Measurements from ENCODE around the gene MBNL1. TPM values are rescaled to one million over a fixed set of nuclear protein-coding genes. Genes with fewer than 3 reads are reported as not detected.
A peak's percentile ranks its signal among the peaks of the same experiment; 100 is the strongest.

MBNL1 gene
- total RNA-seq, 6 experiments from 2014 or later, result 200 to 291 (median 244) TPM

- peaks cover 94% of the 10 kb centered on the region for H3K4me1 Mint-ChIP-seq (ENCODE audit: low read depth)
These were observed 90.9 kb downstream of the MBNL1 start for GRCh38 chr3:152359385-152360248.

GRCh38 chr3:152360302-152360701 lies 91.6 kb downstream of the MBNL1 start:
- DNase-seq, result no peak
- peak overlapping the region; percentile 72 for H3K27ac Mint-ChIP-seq
- H3K4me3 Mint-ChIP-seq, result peak overlapping the region; percentile 44
- peaks cover 43% of the 10 kb centered on the region for H3K36me3 Mint-ChIP-seq (ENCODE audit: low read depth)
- H3K27me3 Mint-ChIP-seq (ENCODE audit: insufficient read depth), result peaks cover 1% of the 10 kb centered on the region; the same call in 1 of the 2 replicates
- TF ChIP-seq CTCF (IDR thresholded peaks at IDR 0.05), result no peak
- H3K4me1 Mint-ChIP-seq (ENCODE audit: low read depth), result peaks cover 95% of the 10 kb centered on the region
- no peaks in the 10 kb centered on the region for H3K9me3 Mint-ChIP-seq

More at GRCh38 chr3:152359385-152360248, 90.9 kb downstream of the MBNL1 start:
- peak; percentile 55 for DNase-seq
- peak overlapping the region; percentile 48; the same call in 1 of the 2 replicates for H3K4me3 Mint-ChIP-seq
- H3K27ac Mint-ChIP-seq, result peak overlapping the region; percentile 72; the same call in 1 of the 2 replicates
- peaks cover 1% of the 10 kb centered on the region; the same call in 1 of the 2 replicates for H3K27me3 Mint-ChIP-seq (ENCODE audit: insufficient read depth)
- H3K36me3 Mint-ChIP-seq (ENCODE audit: low read depth), result peaks cover 44% of the 10 kb centered on the region
- H3K9me3 Mint-ChIP-seq, result no peaks in the 10 kb centered on the region
- TF ChIP-seq CTCF (IDR thresholded peaks at IDR 0.05), result no peak

GRCh38 chr3:152360966-152361365 lies 92.2 kb downstream of the MBNL1 start:
- Mint-ChIP-seq H3K4me3 (no peak overlapping the region), H3K36me3 (ENCODE audit: low read depth) (peaks cover 43% of the 10 kb centered on the region), H3K9me3 (no peaks in the 10 kb centered on the region), H3K27me3 (ENCODE audit: insufficient read depth) (peaks cover 1% of the 10 kb centered on the region; the same call in 1 of the 2 replicates), H3K4me1 (ENCODE audit: low read depth) (peaks cover 96% of the 10 kb centered on the region), H3K27ac (peak overlapping the region; percentile 44)
- no peak for TF ChIP-seq CTCF (IDR thresholded peaks at IDR 0.05)
- DNase-seq, result no peak

- DNase-seq, result no peak
- H3K27ac Mint-ChIP-seq, result no peak overlapping the region
- peaks cover 1% of the 10 kb centered on the region; the same call in 1 of the 2 replicates for H3K27me3 Mint-ChIP-seq (ENCODE audit: insufficient read depth)
- peaks cover 2% of the 10 kb centered on the region for H3K9me3 Mint-ChIP-seq
- H3K36me3 Mint-ChIP-seq (ENCODE audit: low read depth), result peaks cover 48% of the 10 kb centered on the region
- no peak for TF ChIP-seq CTCF (IDR thresholded peaks at IDR 0.05)
- H3K4me3 Mint-ChIP-seq, result no peak overlapping the region
- peaks cover 95% of the 10 kb centered on the region for H3K4me1 Mint-ChIP-seq (ENCODE audit: low read depth)
These were observed 93.4 kb downstream of the MBNL1 start for GRCh38 chr3:152362086-152362485.

- peak overlapping the region; percentile 54 for H3K27ac Mint-ChIP-seq
- H3K36me3 Mint-ChIP-seq (ENCODE audit: low read depth), result peaks cover 61% of the 10 kb centered on the region
- peaks cover 95% of the 10 kb centered on the region for H3K4me1 Mint-ChIP-seq (ENCODE audit: low read depth)
These were observed 95.5 kb downstream of the MBNL1 start for GRCh38 chr3:152364237-152364636.

More at GRCh38 chr3:152364237-152364636, 95.5 kb downstream of the MBNL1 start:
- H3K9me3 Mint-ChIP-seq, result peaks cover 14% of the 10 kb centered on the region
- DNase-seq, result no peak
- no peak for TF ChIP-seq CTCF (IDR thresholded peaks at IDR 0.05)
- H3K27me3 Mint-ChIP-seq (ENCODE audit: insufficient read depth), result peaks cover 6% of the 10 kb centered on the region; the same call in 1 of the 2 replicates
- no peak overlapping the region for H3K4me3 Mint-ChIP-seq
